Breast epithelium (tissue), 4 donors: Measurements from ENCODE around the gene SYNE2. TPM values are rescaled to one million over a fixed set of nuclear protein-coding genes. Genes with fewer than 3 reads are reported as not detected.

ENCODE experiments used
- DNase-seq, 2 donors: peaks; one replicate each; pipeline ENCODE4 v3.0.0-alpha.2; 2019; ENCODE audit warnings: low spot score in 2 of 2
- H3K27ac ChIP-seq, 2 donors: fragments of 200-600 bp; sonication (generic) in 1 of 2; one replicate each; pipeline ENCODE4 v1.5.1; 2016 to 2019; ENCODE audit warnings: mild to moderate bottlenecking in 1 of 2
- H3K27me3 ChIP-seq, 2 donors: fragments of 200-600 bp; sonication (generic) in 1 of 2; one replicate each; pipeline versions ENCODE4 v1.5.1 to v1.6.0; 2017 to 2019; ENCODE audit warnings: control low read depth in 1 of 2, mild to moderate bottlenecking in 1 of 2
- H3K36me3 ChIP-seq: fragments of 200-600 bp; one replicate; pipeline ENCODE4 v1.5.1; 2019
- H3K4me1 ChIP-seq, 2 donors: fragments of 200-600 bp; sonication (generic); one replicate each; pipeline ENCODE4 v1.5.1; 2016 to 2019; ENCODE audit warnings: control low read depth in 1 of 2
- H3K4me3 ChIP-seq, 3 donors: fragments of 200-600 bp; sonication (generic); 1 replicate in 2 of 3; 2 replicates in 1 of 3; pipeline ENCODE4 v1.5.1; 2016 to 2019; ENCODE audit warnings: mild to moderate bottlenecking in 3 of 3, moderate library complexity in 2 of 3
- H3K9me3 ChIP-seq, 2 donors: fragments of 200-600 bp; sonication (generic) in 1 of 2; one replicate each; pipeline ENCODE4 v1.5.1; 2016 to 2019; ENCODE audit warnings: control low read depth in 1 of 2
- POLR2A ChIP-seq: fragments of 450-650 bp; IDR thresholded peaks from one replicate; pipeline ENCODE4 v1.6.1; 2016; ENCODE audit warnings: antibody characterized with exemption, mild to moderate bottlenecking, moderate library complexity
- POLR2AphosphoS5 ChIP-seq, 3 donors: sonication (generic); formaldehyde crosslinking; IDR thresholded peaks; one replicate each; pipeline ENCODE4 v1.6.1; 2017; ENCODE audit warnings: antibody characterized with exemption in 3 of 3
- intact Hi-C: fragments of 100-400 bp; cut with DNase I; formaldehyde crosslinking; loops from one replicate; pipeline ENCODE4 v1.15.1; 2023; ENCODE audit warnings: low total_unique reads
- total RNA-seq, 3 donors: library from RNA; depleted of rRNA; stranded (reverse); fragments of >200 nt; gene quantifications; one replicate each; pipeline ENCODE4 v1.1.0, GENCODE V29; 2016
- TF ChIP-seq, protein P1 (sequence below), 3 donors: fragments of 450-650 bp; IDR thresholded peaks; one replicate each; pipeline ENCODE4 v1.5.1; 2016 to 2017; ENCODE audit warnings: antibody characterized with exemption in 3 of 3, mild to moderate bottlenecking in 3 of 3, moderate library complexity in 3 of 3

The SYNE2 gene
- total RNA-seq, 3 donors from 2014 or later: 81.4 to 308 (median 303) TPM

DNA sequence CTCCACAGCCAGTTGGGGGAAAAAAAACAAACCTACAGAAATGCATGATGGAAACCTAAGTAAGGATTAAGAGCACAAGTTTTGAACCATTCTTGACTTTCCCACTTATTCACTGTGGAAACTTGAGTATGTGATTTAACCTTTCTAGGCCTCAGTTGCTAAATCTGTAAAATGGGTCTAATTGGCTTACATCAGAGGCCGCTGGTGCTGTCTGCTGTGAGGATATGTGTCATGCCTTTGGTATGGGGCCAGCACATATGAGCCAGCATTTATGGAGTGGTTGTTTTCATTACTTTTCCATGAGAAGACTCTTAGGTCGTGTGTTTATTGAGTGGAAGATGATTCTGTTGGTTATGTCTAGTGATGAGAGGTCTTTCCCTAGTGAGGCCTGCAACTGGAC lies 339.0 kb downstream of the SYNE2 start:
- intact Hi-C loops: no loop called here
- TF ChIP-seq POLR2A: no peak
- TF ChIP-seq, protein P1, sequence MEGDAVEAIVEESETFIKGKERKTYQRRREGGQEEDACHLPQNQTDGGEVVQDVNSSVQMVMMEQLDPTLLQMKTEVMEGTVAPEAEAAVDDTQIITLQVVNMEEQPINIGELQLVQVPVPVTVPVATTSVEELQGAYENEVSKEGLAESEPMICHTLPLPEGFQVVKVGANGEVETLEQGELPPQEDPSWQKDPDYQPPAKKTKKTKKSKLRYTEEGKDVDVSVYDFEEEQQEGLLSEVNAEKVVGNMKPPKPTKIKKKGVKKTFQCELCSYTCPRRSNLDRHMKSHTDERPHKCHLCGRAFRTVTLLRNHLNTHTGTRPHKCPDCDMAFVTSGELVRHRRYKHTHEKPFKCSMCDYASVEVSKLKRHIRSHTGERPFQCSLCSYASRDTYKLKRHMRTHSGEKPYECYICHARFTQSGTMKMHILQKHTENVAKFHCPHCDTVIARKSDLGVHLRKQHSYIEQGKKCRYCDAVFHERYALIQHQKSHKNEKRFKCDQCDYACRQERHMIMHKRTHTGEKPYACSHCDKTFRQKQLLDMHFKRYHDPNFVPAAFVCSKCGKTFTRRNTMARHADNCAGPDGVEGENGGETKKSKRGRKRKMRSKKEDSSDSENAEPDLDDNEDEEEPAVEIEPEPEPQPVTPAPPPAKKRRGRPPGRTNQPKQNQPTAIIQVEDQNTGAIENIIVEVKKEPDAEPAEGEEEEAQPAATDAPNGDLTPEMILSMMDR (IDR thresholded peaks at IDR 0.05): no peak
- TF ChIP-seq POLR2AphosphoS5 (IDR thresholded peaks at IDR 0.05): no peak
- Histone ChIP-seq H3K9me3 (no peaks in the 10 kb centered on the region), H3K27ac (no peak overlapping the region), H3K4me1 (no peaks in the 10 kb centered on the region), H3K4me3 (no peak overlapping the region), H3K36me3 (no peaks in the 10 kb centered on the region), H3K27me3 (no peaks in the 10 kb centered on the region)
- no peak for DNase-seq

DNA sequence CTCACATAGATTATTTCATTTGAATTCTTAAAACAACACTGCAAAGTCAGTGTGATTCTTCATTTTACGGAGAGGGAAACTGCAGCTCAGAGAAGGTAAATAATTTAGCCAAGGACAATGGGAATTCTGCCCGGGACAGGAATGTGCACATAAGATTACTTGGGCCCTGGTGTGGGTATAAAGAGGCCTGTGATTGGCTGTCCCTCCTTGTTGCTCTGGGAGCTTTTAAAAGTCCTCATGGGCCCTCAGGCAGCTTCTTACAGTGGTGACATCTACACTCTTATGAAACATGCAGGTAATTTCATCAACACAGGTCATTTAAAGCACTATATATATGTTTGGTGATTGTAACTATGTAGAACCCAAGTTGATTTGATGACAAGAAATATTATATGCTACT lies 341.0 kb downstream of the SYNE2 start:
- H3K4me3 ChIP-seq: no peak overlapping the region
- TF ChIP-seq POLR2AphosphoS5 (IDR thresholded peaks at IDR 0.05) (no peak), POLR2A (no peak)
- TF ChIP-seq, protein P1 (IDR thresholded peaks at IDR 0.05): no peak
- no peaks in the 10 kb centered on the region for H3K27me3 ChIP-seq
- no peaks in the 10 kb centered on the region for H3K36me3 ChIP-seq
- no peak for DNase-seq
- no peaks in the 10 kb centered on the region for H3K9me3 ChIP-seq
- no peak overlapping the region for H3K27ac ChIP-seq
- intact Hi-C loops: no loop called here
- H3K4me1 ChIP-seq: no peaks in the 10 kb centered on the region

DNA sequence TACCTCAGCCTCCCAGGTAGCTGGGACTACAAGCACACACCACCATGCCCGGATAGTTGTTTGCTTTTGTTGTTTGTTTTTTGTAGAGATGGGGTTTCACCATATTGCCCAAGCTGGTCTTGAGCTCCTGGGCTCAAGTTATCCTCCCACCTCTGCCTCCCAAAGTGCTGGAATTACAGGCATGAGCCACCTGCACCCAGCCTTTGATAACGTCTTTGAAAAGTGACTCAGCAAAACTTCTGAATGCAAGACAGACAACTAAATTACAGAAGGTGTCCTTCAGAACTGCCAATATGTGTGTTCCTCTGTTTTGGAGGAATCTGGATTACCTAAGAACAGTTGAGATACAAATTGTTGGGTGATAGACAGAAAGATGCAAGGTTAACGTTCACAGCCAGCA lies 341.6 kb downstream of the SYNE2 start:
- TF ChIP-seq POLR2AphosphoS5 (IDR thresholded peaks at IDR 0.05): no peak
- TF ChIP-seq, protein P1 (IDR thresholded peaks at IDR 0.05): no peak
- TF ChIP-seq POLR2A: no peak
- no peak for DNase-seq
- Histone ChIP-seq H3K36me3 (no peaks in the 10 kb centered on the region), H3K4me3 (no peak overlapping the region), H3K27ac (no peak overlapping the region), H3K9me3 (no peaks in the 10 kb centered on the region), H3K27me3 (no peaks in the 10 kb centered on the region), H3K4me1 (no peaks in the 10 kb centered on the region)
- intact Hi-C loops: no loop called here

DNA sequence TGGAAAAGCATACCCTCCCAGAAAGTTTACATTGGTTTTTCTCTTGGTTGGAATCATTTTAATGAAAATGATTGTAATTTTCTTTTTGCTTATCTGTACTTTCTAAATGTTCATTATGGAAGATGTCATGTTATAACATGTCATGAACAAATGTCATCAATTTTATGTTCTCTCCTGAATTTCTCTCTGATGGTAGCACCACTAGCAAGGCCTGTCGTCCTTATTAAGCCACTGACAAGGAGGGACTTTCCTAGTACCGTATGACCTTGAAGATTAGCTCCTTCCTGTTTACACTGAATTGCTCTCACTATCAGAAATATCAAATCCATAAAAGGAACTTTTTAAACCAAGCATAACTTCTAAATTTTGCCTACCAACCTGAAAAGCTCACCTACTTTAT lies 342.4 kb downstream of the SYNE2 start:
- Histone ChIP-seq H3K4me3 (no peak overlapping the region), H3K36me3 (no peaks in the 10 kb centered on the region), H3K9me3 (no peaks in the 10 kb centered on the region), H3K27ac (no peak overlapping the region), H3K4me1 (no peaks in the 10 kb centered on the region), H3K27me3 (no peaks in the 10 kb centered on the region)
- intact Hi-C loops: no loop called here
- TF ChIP-seq POLR2AphosphoS5 (IDR thresholded peaks at IDR 0.05): no peak
- TF ChIP-seq POLR2A: no peak
- TF ChIP-seq, protein P1 (IDR thresholded peaks at IDR 0.05): no peak
- DNase-seq: no peak

DNA sequence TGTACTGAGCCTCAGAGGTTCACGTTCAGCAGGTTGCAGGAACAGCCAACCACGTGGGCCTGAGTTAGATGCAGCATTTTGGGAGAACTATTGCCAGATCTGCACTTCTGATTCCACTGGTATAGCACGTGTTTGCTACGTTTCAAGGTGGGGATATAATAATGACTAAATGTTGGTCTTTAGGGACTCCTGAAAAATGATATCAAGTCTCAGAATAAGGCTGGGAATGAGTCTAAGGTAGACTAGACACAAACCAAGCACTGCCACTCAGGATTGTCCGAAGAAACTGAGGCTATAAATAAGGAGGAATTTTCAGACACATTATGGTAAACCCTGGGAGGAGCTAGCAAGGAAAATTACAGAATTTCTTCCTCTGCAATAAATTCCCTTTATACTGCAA lies 343.3 kb downstream of the SYNE2 start:
- Histone ChIP-seq H3K27ac (no peak overlapping the region), H3K4me1 (no peaks in the 10 kb centered on the region)
- intact Hi-C loops: no loop called here

More for the DNA sequence above, 343.3 kb downstream of the SYNE2 start:
- Histone ChIP-seq H3K27me3 (no peaks in the 10 kb centered on the region), H3K36me3 (no peaks in the 10 kb centered on the region), H3K9me3 (no peaks in the 10 kb centered on the region), H3K4me3 (no peak overlapping the region)
- DNase-seq: no peak
- TF ChIP-seq POLR2AphosphoS5 (IDR thresholded peaks at IDR 0.05) (no peak), POLR2A (no peak)
- TF ChIP-seq, protein P1 (IDR thresholded peaks at IDR 0.05): no peak
